Left lobe of liver (tissue), 2 donors: Measurements from ENCODE around the gene SLF2. TPM values are rescaled to one million over a fixed set of nuclear protein-coding genes. Genes with fewer than 3 reads are reported as not detected.

Experiments used
- ATAC-seq: fragments of 200-7000 bp; cut with Tn5 transposase; one replicate; pipeline ENCODE4 v1.9.1; 2020; ENCODE audit warnings: mild to moderate bottlenecking, moderate library complexity
- DNase-seq: peaks from one replicate; pipeline ENCODE4 v3.0.0-alpha.2; 2020; ENCODE audit warnings: low spot score
- total RNA-seq: library from RNA; stranded (reverse); gene quantifications from one replicate; pipeline ENCODE4 v1.2.1, GENCODE V29; 2021
- donor health status: DM: no; HTN: no; CAD: no; lungs with moderate emphysema.
- donor health status: DM: no; HTN: yes; CAD: no.

Gene SLF2
- total RNA-seq, 1 donor from 2014 or later, result 7.7 TPM

GRCh38 chr10:100895346-100895745 lies 17.4 kb upstream of the SLF2 start:
- DNase-seq, result no peak
- ATAC-seq, result no peak

DNA sequence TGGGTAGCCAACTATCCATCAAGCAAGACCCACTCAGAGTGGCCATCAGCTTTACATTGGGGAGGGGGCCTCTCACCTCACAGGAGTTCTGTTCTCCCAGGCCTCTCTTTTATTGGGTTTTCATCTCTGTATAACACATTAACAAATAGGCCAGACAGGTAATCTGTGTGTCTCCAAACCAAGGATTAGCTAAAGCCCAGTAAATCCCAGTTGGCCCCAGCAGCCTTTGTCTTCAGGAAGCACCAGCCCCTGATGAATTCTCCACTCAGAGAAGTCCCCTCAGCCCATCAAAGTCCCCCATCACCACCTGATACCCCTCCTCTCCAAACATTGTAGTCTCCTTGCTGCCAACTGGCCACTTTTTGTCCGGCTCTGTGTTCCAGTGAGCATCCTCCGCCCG lies 16.9 kb upstream of the SLF2 start:
- ATAC-seq, result no peak

DNA sequence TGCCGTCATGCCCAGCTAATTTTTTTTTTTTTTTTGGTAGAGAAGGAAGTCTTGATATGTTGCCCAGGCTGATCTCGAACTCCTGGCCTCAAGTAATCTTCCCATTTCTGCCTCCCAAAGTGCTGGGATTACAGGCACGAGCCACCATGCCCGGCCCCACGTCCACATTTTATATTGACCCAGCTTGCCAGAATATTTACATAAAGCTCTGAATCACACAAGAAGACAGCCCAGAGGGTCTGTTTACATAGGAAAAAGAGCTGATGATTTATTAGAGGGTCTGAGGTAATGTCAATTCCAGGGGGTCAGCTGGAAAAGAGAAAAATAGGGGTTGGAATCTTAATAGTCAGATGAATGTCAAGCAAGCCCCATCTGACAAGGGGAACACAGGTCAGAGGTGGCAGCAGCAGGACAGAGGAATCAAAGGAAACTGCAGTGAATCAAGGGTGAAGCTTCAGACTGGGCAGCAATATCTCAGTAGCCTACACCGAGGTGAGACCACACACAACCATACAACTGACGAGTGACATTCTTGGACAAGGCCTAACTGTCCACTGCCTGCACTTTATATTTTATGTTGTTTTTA lies 15.8 kb upstream of the SLF2 start:
- peak; percentile 1 for DNase-seq
- ATAC-seq, result no peak

More for the DNA sequence above, 16.9 kb upstream of the SLF2 start:
- DNase-seq, result peak; percentile 24

DNA sequence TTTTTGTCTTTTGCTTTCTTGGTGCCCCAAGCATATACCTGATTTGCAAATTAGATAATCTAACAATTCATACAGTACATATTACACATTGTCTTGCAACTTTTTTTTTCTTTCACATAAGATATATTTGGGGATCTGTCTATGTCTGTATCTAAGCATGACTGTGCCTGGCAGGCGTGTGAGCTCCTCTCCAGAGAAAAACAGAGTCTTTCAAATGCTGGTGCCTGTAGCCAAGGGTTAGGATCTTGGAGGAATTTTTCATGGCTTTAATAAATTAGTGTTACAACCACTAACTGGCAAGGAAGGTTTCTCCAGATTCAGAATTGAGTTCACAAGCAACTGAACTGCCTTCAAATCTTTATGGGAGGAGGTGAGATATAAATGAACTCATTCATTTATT lies 14.8 kb upstream of the SLF2 start:
- DNase-seq, result no peak
- ATAC-seq, result no peak

GRCh38 chr10:100899171-100899570 lies 13.6 kb upstream of the SLF2 start:
- DNase-seq, result no peak
- ATAC-seq, result no peak

GRCh38 chr10:100901051-100901450 lies 11.7 kb upstream of the SLF2 start:
- ATAC-seq (no peak), DNase-seq (no peak)

GRCh38 chr10:100902622-100903021 lies 10.1 kb upstream of the SLF2 start:
- ATAC-seq, result no peak
- DNase-seq, result no peak

GRCh38 chr10:100904917-100905316 lies 7.8 kb upstream of the SLF2 start:
- no peak for ATAC-seq
- DNase-seq, result no peak

DNA sequence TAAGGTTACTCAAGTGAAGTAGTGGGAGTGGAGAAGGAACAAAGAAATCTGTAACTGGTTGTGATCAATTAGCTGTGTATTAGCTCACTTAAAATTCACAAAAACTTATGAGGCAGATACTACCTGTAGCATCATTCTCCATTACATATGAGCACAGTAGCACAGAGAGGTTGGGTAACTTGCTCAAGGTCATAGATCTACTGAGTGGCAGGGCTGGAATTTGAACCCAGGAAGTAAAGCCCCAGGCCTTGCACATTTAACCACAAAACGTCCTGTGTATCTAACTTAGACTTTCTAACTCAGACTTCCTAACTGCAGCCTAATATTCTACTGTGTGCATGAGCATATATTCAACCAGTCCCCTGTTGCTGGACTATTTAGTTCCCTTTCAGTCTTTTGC lies 5.6 kb upstream of the SLF2 start:
- DNase-seq (no peak), ATAC-seq (peak; percentile 59)

- ATAC-seq, result no peak
These were observed 4.9 kb upstream of the SLF2 start for GRCh38 chr10:100907773-100908363.

GRCh38 chr10:100908378-100908777 lies 4.4 kb upstream of the SLF2 start:
- DNase-seq (no peak), ATAC-seq (no peak)

More at GRCh38 chr10:100907773-100908363, 4.9 kb upstream of the SLF2 start:
- no peak for DNase-seq

- no peak for DNase-seq
- no peak for ATAC-seq
These were observed 3.1 kb upstream of the SLF2 start for GRCh38 chr10:100909501-100910263.

DNA sequence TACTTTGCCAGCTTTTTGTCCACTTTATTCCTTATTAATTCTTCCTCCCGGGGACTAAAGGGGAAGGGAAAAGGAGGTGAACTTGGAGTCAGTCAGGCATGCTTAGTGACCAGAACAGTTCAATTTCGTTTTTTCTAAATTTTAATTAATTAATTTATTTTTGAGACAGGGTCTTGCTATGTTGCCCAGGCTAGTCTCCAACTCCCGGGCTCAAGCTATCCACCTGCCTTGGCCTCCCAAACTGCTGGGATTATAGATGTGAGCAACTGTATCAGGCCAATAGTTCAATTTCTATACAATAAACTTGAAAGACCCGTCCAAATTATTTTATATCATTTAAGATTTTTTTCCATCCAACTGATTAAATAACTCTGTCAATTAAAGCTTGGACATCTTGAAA lies 1.3 kb upstream of the SLF2 start:
- no peak for DNase-seq
- ATAC-seq, result no peak

GRCh38 chr10:100912013-100912604 lies 654 bp upstream of the SLF2 start:
- DNase-seq, result no peak
- no peak for ATAC-seq

DNA sequence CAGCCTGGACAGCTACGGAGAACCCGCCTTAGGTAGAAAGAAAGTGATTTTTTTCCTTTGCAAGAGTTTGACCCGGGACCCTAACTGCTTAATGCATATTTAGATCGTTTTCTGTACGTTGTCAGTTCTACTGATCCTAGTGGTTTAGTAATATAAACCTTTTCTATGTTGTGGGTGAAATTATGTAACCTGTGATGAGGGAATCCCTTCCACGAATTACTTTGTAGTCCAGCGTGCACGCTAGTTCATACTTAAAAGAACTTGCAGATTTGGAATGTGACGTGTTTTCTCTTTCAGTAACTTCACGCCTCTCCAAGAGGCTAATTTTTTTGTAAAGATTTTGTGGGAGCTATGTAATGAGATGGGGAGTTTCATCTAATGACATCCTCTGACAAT lies 705 bp downstream of the SLF2 start:
- no peak for DNase-seq
- ATAC-seq, result no peak

GRCh38 chr10:100917071-100917470 lies 4.3 kb downstream of the SLF2 start:
- ATAC-seq, result no peak
- DNase-seq, result no peak

GRCh38 chr10:100923580-100923979 lies 10.8 kb downstream of the SLF2 start:
- ATAC-seq (no peak), DNase-seq (no peak)

DNA sequence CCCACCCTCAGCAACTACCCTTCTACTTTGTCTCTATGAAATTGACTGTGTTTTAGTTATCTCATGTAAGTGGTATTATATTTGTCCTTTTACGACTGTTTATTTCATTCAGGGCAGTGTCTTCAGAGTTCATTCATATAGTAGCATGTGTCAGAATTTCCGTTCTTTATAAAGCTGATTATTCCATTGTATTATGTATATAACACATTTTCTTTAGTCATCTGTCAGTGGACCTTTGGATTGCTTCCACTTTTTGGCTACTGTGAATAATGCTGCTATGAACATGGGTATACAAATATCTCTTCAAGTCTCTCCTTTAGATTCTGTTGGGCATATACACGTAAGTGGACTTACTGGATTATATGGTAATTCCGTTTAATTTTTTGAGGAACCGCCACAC lies 14.5 kb downstream of the SLF2 start:
- no peak for DNase-seq
- no peak for ATAC-seq

GRCh38 chr10:100928039-100928438 lies 15.3 kb downstream of the SLF2 start:
- no peak for ATAC-seq
- no peak for DNase-seq

DNA sequence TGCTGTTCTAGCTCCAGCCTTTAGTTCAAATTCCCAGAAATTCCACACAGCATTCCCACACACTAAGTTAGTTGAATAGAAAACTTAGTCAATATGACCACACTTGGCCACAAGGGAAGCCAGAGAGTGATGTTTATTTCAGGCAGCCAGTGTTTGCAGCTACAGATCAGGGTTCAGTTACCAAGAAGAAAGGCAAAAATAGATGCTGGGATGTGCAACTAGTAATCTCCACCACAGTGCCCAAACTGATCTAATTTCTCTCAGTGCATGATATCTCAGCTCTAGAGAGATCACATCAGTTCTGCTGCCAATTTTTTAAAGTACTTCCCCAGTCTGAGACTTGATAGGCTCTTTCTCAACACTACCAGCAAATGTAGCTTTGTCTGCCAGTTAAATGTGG lies 17.6 kb downstream of the SLF2 start:
- no peak for DNase-seq
- peak; percentile 40 for ATAC-seq

GRCh38 chr10:100934084-100934659 lies 21.4 kb downstream of the SLF2 start:
- DNase-seq, result no peak
- no peak for ATAC-seq
